Suprapubic skin (tissue), 4 donors: ENCODE results near the gene FAM237B.

Experiments
- POLR2A ChIP-seq, 2 donors: fragments of 450-650 bp; IDR thresholded peaks; one replicate each; pipeline ENCODE4 v1.6.1; 2017; ENCODE audit warnings: antibody characterized with exemption in 2 of 2, mild to moderate bottlenecking in 2 of 2, moderate library complexity in 2 of 2
- POLR2AphosphoS5 ChIP-seq, 3 donors: sonication (generic); formaldehyde crosslinking; IDR thresholded peaks; one replicate each; pipeline ENCODE4 v1.6.1; 2017; ENCODE audit warnings: antibody characterized with exemption in 3 of 3
- TF ChIP-seq, protein P1 (sequence below), 2 donors: fragments of 200-600 bp in 1 of 2; fragments of 450-650 bp in 1 of 2; sonication (generic) in 1 of 2; IDR thresholded peaks; one replicate each; pipeline ENCODE4 v1.5.1; 2016 to 2019; ENCODE audit warnings: antibody characterized with exemption in 2 of 2, mild to moderate bottlenecking in 1 of 2, moderate library complexity in 1 of 2

GRCh38 chr7:90309872-90310271, 11.2 kb downstream of the FAM237B start:
- TF ChIP-seq, protein P1, sequence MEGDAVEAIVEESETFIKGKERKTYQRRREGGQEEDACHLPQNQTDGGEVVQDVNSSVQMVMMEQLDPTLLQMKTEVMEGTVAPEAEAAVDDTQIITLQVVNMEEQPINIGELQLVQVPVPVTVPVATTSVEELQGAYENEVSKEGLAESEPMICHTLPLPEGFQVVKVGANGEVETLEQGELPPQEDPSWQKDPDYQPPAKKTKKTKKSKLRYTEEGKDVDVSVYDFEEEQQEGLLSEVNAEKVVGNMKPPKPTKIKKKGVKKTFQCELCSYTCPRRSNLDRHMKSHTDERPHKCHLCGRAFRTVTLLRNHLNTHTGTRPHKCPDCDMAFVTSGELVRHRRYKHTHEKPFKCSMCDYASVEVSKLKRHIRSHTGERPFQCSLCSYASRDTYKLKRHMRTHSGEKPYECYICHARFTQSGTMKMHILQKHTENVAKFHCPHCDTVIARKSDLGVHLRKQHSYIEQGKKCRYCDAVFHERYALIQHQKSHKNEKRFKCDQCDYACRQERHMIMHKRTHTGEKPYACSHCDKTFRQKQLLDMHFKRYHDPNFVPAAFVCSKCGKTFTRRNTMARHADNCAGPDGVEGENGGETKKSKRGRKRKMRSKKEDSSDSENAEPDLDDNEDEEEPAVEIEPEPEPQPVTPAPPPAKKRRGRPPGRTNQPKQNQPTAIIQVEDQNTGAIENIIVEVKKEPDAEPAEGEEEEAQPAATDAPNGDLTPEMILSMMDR (IDR thresholded peaks at IDR 0.05), result no peak
- TF ChIP-seq POLR2A (IDR thresholded peaks at IDR 0.05) (no peak), POLR2AphosphoS5 (IDR thresholded peaks at IDR 0.05) (no peak)
